SJCRH30 (cell line): ENCODE data around the gene CALCB. TPM values are rescaled to one million over a fixed set of nuclear protein-coding genes. Genes with fewer than 3 reads are reported as not detected.
A peak's percentile ranks its signal among the peaks of the same experiment; 100 is the strongest.

Experiments
- DNase-seq, 2 experiments: peaks; one replicate each; pipeline ENCODE4 v3.0.0-alpha.2; 2015 to 2020
- H3K27ac ChIP-seq: fragments of 250-450 bp; sonication (Bioruptor Pico); 2 replicates; pipeline ENCODE4 v1.5.1; 2020; ENCODE audit warnings: mild to moderate bottlenecking, moderate library complexity
- H3K27me3 ChIP-seq: fragments of 250-450 bp; sonication (Bioruptor Pico); 2 replicates; pipeline ENCODE4 v1.5.1; 2020; ENCODE audit warnings: mild to moderate bottlenecking, moderate library complexity
- H3K36me3 ChIP-seq: fragments of 250-450 bp; sonication (Bioruptor Pico); 2 replicates; pipeline ENCODE4 v1.5.1; 2020; ENCODE audit warnings: mild to moderate bottlenecking, moderate library complexity
- H3K4me1 ChIP-seq: fragments of 250-450 bp; sonication (Bioruptor Pico); 2 replicates; pipeline ENCODE4 v1.5.1; 2020; ENCODE audit warnings: mild to moderate bottlenecking, moderate library complexity
- H3K4me3 ChIP-seq: fragments of 250-450 bp; sonication (Bioruptor Pico); 2 replicates; pipeline ENCODE4 v1.5.1; 2020; ENCODE audit warnings: mild to moderate bottlenecking, moderate library complexity
- H3K9me3 ChIP-seq: fragments of 250-450 bp; sonication (Bioruptor Pico); replicated peaks from 2 replicates; pipeline ENCODE4 v1.5.1; 2020; ENCODE audit warnings: mild to moderate bottlenecking, moderate library complexity
- total RNA-seq: library from RNA; depleted of rRNA; stranded (reverse); fragments of >200 nt; shearing (Covaris generic); gene quantifications from 2 replicates; pipeline ENCODE4 v1.2.3, GENCODE V29; 2014

The CALCB gene
- total RNA-seq, 1 experiment from 2014 or later = not detected

GRCh38 chr11:15104166-15104565, 30.8 kb downstream of the CALCB start:
- DNase-seq = no peak
- Histone ChIP-seq H3K4me1 (no peaks in the 10 kb centered on the region), H3K36me3 (no peaks in the 10 kb centered on the region), H3K9me3 (no peaks in the 10 kb centered on the region), H3K27me3 (no peaks in the 10 kb centered on the region), H3K27ac (no peak overlapping the region), H3K4me3 (no peak overlapping the region)

- H3K36me3 ChIP-seq = no peaks in the 10 kb centered on the region
- DNase-seq = no peak
- H3K27ac ChIP-seq = no peak overlapping the region
- no peaks in the 10 kb centered on the region for H3K4me1 ChIP-seq
- H3K27me3 ChIP-seq = no peaks in the 10 kb centered on the region
- no peaks in the 10 kb centered on the region for H3K9me3 ChIP-seq
- H3K4me3 ChIP-seq = no peak overlapping the region
Measured at GRCh38 chr11:15106201-15106965, 33.0 kb downstream of the CALCB start.

GRCh38 chr11:15107730-15108515, 34.5 kb downstream of the CALCB start:
- Histone ChIP-seq H3K4me3 (no peak overlapping the region), H3K27ac (no peak overlapping the region), H3K9me3 (no peaks in the 10 kb centered on the region), H3K27me3 (no peaks in the 10 kb centered on the region), H3K4me1 (no peaks in the 10 kb centered on the region), H3K36me3 (no peaks in the 10 kb centered on the region)
- no peak for DNase-seq

GRCh38 chr11:15108592-15109130, 35.3 kb downstream of the CALCB start:
- DNase-seq = no peak
- Histone ChIP-seq H3K9me3 (no peaks in the 10 kb centered on the region), H3K36me3 (no peaks in the 10 kb centered on the region), H3K4me3 (no peak overlapping the region), H3K27me3 (no peaks in the 10 kb centered on the region), H3K27ac (no peak overlapping the region), H3K4me1 (no peaks in the 10 kb centered on the region)

GRCh38 chr11:15109602-15110001, 36.2 kb downstream of the CALCB start:
- Histone ChIP-seq H3K27me3 (no peaks in the 10 kb centered on the region), H3K4me1 (no peaks in the 10 kb centered on the region), H3K4me3 (no peak overlapping the region), H3K27ac (no peak overlapping the region), H3K36me3 (no peaks in the 10 kb centered on the region), H3K9me3 (no peaks in the 10 kb centered on the region)
- no peak for DNase-seq

DNA sequence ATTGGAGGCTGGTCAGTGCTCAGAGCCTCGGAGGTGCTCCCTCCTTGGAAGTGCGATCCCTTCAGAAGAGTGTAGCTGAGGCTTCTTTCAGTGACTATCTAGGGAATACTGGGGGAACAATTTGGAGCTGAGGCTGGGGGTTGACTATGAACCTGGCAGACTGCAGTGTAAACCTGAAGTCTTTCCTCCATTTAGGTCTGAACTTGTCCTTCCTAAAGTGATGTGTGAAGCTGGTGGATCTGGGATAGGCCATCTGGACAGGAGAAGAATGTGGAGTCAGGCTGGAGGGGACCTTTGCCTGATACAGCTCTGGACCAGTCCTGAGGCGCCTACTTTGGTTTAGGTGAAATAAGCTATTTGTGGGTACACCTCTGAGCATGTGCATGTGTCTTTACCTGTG, 37.8 kb downstream of the CALCB start:
- no peak for DNase-seq
- Histone ChIP-seq H3K4me1 (no peaks in the 10 kb centered on the region), H3K27ac (no peak overlapping the region), H3K4me3 (no peak overlapping the region), H3K9me3 (no peaks in the 10 kb centered on the region), H3K36me3 (no peaks in the 10 kb centered on the region), H3K27me3 (no peaks in the 10 kb centered on the region)

- Histone ChIP-seq H3K4me3 (no peak overlapping the region), H3K27me3 (no peaks in the 10 kb centered on the region), H3K4me1 (no peaks in the 10 kb centered on the region), H3K36me3 (no peaks in the 10 kb centered on the region), H3K9me3 (no peaks in the 10 kb centered on the region), H3K27ac (no peak overlapping the region)
- no peak for DNase-seq
Measured at GRCh38 chr11:15112131-15112541, 38.7 kb downstream of the CALCB start.

DNA sequence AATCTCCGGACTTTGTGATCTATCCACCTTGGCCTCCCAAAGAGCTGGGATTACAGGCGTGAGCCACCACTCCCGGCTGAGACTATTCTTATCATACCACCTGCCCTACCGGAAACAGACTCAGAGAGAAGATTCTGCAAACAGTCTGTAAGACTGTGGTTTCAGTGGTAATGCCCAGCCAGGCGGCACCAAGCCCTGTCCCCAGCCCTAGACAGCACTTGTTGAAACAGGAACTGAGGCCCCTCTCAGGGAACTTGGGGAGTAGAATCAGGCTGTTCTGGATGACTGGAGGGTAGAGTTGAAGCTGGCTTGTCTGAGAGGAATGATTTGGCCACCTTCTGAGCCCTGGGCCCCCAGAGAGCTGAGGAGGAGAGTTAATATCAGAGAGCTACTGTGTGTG, 40.0 kb downstream of the CALCB start:
- peak in 1 of 2 experiments; percentile 5 for DNase-seq
- H3K4me1 ChIP-seq = no peaks in the 10 kb centered on the region
- H3K9me3 ChIP-seq = no peaks in the 10 kb centered on the region
- H3K36me3 ChIP-seq = no peaks in the 10 kb centered on the region
- H3K27ac ChIP-seq = no peak overlapping the region
- H3K4me3 ChIP-seq = no peak overlapping the region
- no peaks in the 10 kb centered on the region for H3K27me3 ChIP-seq

DNA sequence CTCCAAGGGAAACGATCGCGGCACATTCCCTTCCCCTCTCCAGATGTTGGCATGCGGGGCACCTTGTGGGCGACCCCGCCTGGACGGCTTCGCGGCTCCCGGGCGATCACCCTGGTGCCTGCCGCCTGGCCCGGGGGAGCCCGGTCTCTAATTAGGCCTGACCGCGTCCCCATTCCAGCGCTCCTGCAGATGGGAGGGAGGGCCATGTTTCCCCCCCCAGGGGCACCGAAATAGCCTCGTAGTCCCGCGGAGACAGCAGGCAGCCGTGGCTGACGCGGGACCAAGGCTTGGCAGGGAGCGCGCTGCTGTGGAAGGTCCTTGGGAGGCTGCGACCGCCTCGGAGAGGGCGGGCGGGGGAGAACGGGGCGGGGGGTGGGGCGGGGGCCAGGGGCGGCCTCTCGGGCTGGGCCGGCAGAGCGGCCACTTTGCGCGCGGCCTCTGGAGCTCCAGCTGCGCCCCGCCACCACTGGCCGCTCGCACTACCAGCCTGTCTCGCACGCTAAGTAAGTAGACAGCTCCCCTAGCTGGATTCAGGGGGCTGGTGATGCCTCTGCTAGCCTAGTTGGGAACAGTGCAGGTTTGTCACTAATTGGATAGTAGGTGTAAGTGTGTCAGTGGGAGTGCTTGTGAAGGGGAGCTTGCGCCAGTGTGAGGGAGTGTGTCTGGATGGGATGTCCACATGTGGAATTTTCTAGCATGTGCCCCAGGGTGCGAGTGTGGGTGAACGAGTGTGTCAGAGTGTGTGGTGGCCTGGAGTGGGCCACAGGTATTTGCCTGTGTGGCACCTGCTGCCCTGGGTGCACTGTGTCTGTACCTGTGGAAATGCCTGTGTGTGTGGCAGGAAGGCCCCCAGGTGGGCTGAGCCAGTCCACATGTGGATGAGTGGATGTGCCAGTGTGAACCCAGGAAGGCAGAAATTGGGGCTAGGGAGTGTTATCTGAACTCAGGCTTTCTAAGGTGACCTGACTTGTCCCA, 41.4 kb downstream of the CALCB start, which contains the start of gene INSC:
Gene INSC (plus strand): TSS at position 423 of the 975 bp plus-strand sequence. CDS start 34,252 bp downstream, outside the sequence.
- no peaks in the 10 kb centered on the region for H3K4me1 ChIP-seq
- H3K36me3 ChIP-seq = no peaks in the 10 kb centered on the region
- no peak within 1 kb of the TSS for H3K4me3 ChIP-seq
- DNase-seq = no peak
- H3K27ac ChIP-seq = no peak within 1 kb of the TSS
- no peaks in the 10 kb centered on the region for H3K27me3 ChIP-seq
- no peaks in the 10 kb centered on the region for H3K9me3 ChIP-seq

DNA sequence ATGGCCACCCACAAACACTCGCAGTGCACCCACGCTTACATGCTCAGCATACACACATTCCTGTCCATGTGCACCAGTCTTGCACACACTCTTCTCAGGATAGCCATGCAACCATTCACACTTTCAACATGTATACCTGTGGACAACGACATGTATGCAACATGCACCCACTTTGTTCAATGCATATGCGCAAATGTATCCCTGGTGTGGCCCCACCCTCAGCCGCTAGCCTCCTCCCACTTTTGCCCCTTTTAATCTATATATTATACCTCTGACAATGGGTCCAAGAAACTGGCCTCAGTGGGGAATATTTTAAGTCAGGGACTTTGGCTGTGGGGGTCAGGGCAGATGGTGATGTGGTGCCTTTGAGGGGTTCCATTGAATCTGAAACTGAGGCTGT, 42.3 kb downstream of the CALCB start:
- no peak for DNase-seq
- Histone ChIP-seq H3K4me1 (no peaks in the 10 kb centered on the region), H3K27me3 (no peaks in the 10 kb centered on the region), H3K36me3 (no peaks in the 10 kb centered on the region), H3K4me3 (no peak overlapping the region), H3K9me3 (no peaks in the 10 kb centered on the region), H3K27ac (no peak overlapping the region)

DNA sequence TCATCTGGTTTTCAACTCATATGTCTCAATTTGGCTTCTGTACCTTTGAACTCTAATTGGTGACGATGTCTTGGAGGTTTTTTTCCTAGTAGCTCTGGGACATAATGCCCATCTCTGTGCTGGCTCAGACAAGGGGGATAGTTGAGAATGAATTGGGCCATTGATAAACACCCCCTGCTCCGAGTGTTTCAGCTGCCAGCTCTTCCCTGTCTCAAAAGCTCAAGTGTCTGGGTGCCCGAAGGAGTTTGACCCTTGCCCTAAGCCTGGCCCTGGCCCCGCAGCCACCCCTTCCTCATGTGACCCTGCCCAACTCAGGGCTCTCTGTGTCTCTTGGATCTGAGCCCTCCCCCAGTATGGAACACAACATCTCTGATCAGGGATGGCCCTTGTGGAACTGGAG, 44.4 kb downstream of the CALCB start:
- Histone ChIP-seq H3K36me3 (no peaks in the 10 kb centered on the region), H3K4me3 (no peak overlapping the region), H3K9me3 (no peaks in the 10 kb centered on the region), H3K27ac (no peak overlapping the region), H3K4me1 (no peaks in the 10 kb centered on the region), H3K27me3 (no peaks in the 10 kb centered on the region)
- DNase-seq = no peak

DNA sequence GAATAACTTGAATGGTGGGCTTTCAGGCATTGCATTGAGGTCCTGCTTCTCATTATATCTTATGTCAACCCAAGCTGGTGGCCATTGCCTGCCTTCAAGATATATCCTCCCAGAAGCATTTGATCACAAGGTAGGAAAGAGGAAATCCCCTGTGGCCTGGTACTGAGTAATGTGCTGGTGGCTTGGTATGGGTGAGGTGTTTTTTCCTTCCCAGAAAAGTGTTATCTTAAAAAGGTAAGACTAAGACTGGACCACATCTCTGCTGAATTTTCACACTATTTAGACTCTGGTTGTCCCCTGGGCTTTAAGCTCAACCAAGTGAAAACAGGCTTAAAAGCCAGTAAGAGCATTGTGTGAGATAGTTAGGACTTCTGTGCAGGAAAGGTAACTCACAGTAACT, 45.0 kb downstream of the CALCB start:
- H3K36me3 ChIP-seq = no peaks in the 10 kb centered on the region
- no peak overlapping the region for H3K27ac ChIP-seq
- H3K9me3 ChIP-seq = no peaks in the 10 kb centered on the region
- DNase-seq = no peak
- H3K27me3 ChIP-seq = no peaks in the 10 kb centered on the region
- no peaks in the 10 kb centered on the region for H3K4me1 ChIP-seq
- H3K4me3 ChIP-seq = no peak overlapping the region

DNA sequence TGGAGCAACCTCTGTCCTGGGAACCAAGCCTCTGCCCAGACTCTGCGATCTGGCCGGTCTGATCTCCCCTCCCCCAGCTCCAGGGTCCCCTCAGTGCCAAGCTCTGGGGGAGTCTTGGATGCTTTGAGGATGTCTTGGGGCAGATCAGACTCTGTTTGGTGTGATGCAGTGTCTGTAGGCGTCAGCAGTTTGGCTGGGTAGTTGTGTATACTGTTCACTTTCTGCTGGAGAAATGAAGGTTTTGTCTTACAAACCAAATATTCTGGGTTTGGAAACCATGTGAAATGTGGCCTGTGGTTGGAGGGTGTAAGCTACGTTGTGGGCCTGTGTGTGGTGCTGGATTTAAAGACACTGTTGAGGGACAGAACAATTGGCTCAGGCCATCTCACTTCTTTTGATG, 46.0 kb downstream of the CALCB start:
- H3K27ac ChIP-seq = no peak overlapping the region
- no peak for DNase-seq

GRCh38 chr11:15119826-15120225, 46.4 kb downstream of the CALCB start:
- H3K27me3 ChIP-seq = no peaks in the 10 kb centered on the region
- no peak overlapping the region for H3K4me3 ChIP-seq
- no peaks in the 10 kb centered on the region for H3K4me1 ChIP-seq
- no peak for DNase-seq
- no peak overlapping the region for H3K27ac ChIP-seq
- H3K36me3 ChIP-seq = no peaks in the 10 kb centered on the region
- no peaks in the 10 kb centered on the region for H3K9me3 ChIP-seq

More for the DNA sequence above, 46.0 kb downstream of the CALCB start:
- Histone ChIP-seq H3K27me3 (no peaks in the 10 kb centered on the region), H3K4me3 (no peak overlapping the region), H3K9me3 (no peaks in the 10 kb centered on the region), H3K36me3 (no peaks in the 10 kb centered on the region), H3K4me1 (no peaks in the 10 kb centered on the region)
